ENCODE results near the gene ABCB6. TPM values are rescaled to one million over a fixed set of nuclear protein-coding genes. Genes with fewer than 3 reads are reported as not detected.
A peak's percentile ranks its signal among the peaks of the same experiment; 100 is the strongest.

Gene ABCB6
- total RNA-seq, 1 donor: 28.2 TPM

DNA sequence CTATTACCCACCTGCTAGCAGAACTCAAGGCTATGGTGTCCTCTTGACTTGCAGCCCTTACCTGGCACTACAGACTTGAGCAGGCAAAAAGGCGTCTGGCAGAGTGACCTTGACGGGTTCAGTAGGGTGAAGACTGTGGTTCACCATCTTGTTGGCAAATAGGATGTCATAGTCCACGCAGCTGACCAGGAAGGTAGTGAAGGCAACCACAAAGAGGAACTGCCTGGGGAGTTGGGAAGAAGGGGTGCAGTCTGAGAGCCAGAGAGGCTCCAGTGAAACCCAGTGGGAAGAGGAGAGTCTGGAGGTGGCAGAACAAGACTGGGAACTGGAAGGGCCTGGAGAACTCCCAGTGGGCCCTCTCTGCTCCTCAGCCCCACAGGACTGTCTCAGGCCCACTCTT is 6.6 kb upstream of the ABCB6 start:
- no peaks in the 10 kb centered on the region for H3K9me3 ChIP-seq (ENCODE audit: low read depth, low read length)
- H2AFZ ChIP-seq (ENCODE audit: low read length): no peak overlapping the region
- H3K27ac ChIP-seq (ENCODE audit: low read depth, low read length): no peak overlapping the region

DNA sequence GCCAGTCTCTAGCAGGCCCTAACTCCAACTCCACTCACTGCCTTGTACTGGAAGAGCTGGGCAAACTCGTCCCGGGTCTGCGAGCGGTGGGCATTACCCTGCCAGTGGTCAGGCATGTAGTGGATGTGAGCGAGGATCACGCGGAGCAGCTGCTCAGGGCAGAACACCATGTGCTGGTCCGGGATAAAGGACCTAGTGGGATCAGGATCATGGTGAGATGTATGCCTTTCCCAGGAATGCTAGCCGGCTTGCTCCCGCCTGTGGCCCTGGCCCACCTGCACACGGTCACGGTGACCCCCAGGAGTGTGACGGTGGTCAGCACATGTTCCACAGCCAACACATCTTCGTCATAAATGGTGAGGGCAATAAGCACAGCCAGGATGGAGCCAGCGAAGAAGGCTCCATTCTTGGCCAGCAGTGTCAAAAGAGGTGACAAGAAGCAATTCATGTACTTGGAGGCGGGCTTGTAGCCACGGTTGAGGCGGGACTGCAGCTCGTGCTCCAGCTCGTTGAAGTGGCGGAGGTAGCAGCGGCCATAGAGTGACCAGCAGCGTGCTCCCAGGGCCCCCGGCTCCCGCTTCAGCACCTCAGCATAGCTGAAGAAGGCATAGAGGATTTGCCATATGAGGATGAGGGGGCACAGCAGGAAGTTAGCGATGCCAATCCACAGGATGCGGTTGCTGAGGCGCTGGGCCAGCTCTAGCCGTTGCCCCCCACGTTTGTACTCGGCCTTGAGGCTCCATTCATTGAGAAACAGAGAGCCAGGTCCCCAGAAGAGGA is 5.3 kb upstream of the ABCB6 start:
- Histone ChIP-seq H3K4me2 (ENCODE audit: insufficient read depth, low read length) (no peak overlapping the region), H3K9me3 (ENCODE audit: low read depth, low read length) (no peaks in the 10 kb centered on the region), H4K20me1 (ENCODE audit: insufficient read depth, low read length) (peaks cover 24% of the 10 kb centered on the region), H3K4me3 (ENCODE audit: insufficient read depth, low read length) (no peak overlapping the region), H3K27ac (ENCODE audit: low read depth, low read length) (no peak overlapping the region), H2AFZ (ENCODE audit: low read length) (no peak overlapping the region), H3K79me2 (ENCODE audit: insufficient read depth, low read length) (peaks cover 26% of the 10 kb centered on the region), H3K4me1 (ENCODE audit: insufficient read depth, low read length) (peaks cover 21% of the 10 kb centered on the region), H3K27me3 (ENCODE audit: insufficient read depth, low read length) (no peaks in the 10 kb centered on the region), H3K36me3 (ENCODE audit: insufficient read depth, low read length) (peaks cover 57% of the 10 kb centered on the region)
- TF ChIP-seq, protein P1, sequence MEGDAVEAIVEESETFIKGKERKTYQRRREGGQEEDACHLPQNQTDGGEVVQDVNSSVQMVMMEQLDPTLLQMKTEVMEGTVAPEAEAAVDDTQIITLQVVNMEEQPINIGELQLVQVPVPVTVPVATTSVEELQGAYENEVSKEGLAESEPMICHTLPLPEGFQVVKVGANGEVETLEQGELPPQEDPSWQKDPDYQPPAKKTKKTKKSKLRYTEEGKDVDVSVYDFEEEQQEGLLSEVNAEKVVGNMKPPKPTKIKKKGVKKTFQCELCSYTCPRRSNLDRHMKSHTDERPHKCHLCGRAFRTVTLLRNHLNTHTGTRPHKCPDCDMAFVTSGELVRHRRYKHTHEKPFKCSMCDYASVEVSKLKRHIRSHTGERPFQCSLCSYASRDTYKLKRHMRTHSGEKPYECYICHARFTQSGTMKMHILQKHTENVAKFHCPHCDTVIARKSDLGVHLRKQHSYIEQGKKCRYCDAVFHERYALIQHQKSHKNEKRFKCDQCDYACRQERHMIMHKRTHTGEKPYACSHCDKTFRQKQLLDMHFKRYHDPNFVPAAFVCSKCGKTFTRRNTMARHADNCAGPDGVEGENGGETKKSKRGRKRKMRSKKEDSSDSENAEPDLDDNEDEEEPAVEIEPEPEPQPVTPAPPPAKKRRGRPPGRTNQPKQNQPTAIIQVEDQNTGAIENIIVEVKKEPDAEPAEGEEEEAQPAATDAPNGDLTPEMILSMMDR (IDR thresholded peaks at IDR 0.05; ENCODE audit: extremely low read depth, low read depth, low read length): no peak
- peak; percentile 67 for DNase-seq (ENCODE audit: insufficient read length, low spot score, missing footprints)

More for the DNA sequence above, 6.6 kb upstream of the ABCB6 start:
- TF ChIP-seq, protein P1 (IDR thresholded peaks at IDR 0.05; ENCODE audit: extremely low read depth, low read depth, low read length): no peak
- Histone ChIP-seq H4K20me1 (ENCODE audit: insufficient read depth, low read length) (peaks cover 20% of the 10 kb centered on the region), H3K36me3 (ENCODE audit: insufficient read depth, low read length) (peaks cover 49% of the 10 kb centered on the region), H3K4me2 (ENCODE audit: insufficient read depth, low read length) (no peak overlapping the region), H3K4me3 (ENCODE audit: insufficient read depth, low read length) (no peak overlapping the region), H3K4me1 (ENCODE audit: insufficient read depth, low read length) (peaks cover 18% of the 10 kb centered on the region), H3K79me2 (ENCODE audit: insufficient read depth, low read length) (peaks cover 28% of the 10 kb centered on the region), H3K27me3 (ENCODE audit: insufficient read depth, low read length) (no peaks in the 10 kb centered on the region)
- no peak for DNase-seq (ENCODE audit: insufficient read length, low spot score, missing footprints)

DNA sequence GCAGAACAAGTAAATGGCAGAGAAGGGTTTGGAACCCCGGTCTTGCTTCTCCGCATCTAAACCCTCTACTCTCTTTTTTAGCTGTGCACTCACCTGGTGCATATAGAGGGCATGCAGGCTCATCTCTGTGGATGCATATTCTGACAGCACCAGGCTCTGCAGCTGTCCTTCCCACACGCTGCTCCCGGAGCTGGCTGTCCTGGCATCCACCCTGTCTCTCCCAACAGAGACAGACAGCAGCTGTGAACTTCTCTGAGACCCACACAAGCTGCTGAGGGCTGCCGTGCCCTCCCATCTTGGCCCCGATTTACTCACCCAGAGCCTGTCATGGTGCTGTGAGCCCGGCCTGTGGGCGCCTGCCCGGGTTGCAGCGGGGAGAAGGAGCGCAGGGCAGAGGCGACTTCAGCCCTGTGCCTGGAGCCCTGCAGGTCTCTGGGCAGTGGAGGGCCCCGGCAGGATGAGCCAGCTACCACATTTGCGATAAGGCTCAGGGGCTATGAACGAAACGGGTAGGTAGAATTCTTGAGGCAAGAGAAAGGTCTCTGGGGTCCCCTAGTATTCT is 3.3 kb upstream of the ABCB6 start:
- Histone ChIP-seq H3K9me3 (ENCODE audit: low read depth, low read length) (no peaks in the 10 kb centered on the region), H4K20me1 (ENCODE audit: insufficient read depth, low read length) (peaks cover 12% of the 10 kb centered on the region), H3K36me3 (ENCODE audit: insufficient read depth, low read length) (peaks cover 57% of the 10 kb centered on the region), H3K27me3 (ENCODE audit: insufficient read depth, low read length) (no peaks in the 10 kb centered on the region), H3K4me3 (ENCODE audit: insufficient read depth, low read length) (no peak overlapping the region), H3K27ac (ENCODE audit: low read depth, low read length) (no peak overlapping the region), H3K4me2 (ENCODE audit: insufficient read depth, low read length) (no peak overlapping the region), H3K4me1 (ENCODE audit: insufficient read depth, low read length) (peaks cover 23% of the 10 kb centered on the region), H3K79me2 (ENCODE audit: insufficient read depth, low read length) (peaks cover 6% of the 10 kb centered on the region), H2AFZ (ENCODE audit: low read length) (no peak overlapping the region)
- peak; percentile 19 for DNase-seq (ENCODE audit: insufficient read length, low spot score, missing footprints)
- TF ChIP-seq, protein P1 (IDR thresholded peaks at IDR 0.05; ENCODE audit: extremely low read depth, low read depth, low read length): no peak

DNA sequence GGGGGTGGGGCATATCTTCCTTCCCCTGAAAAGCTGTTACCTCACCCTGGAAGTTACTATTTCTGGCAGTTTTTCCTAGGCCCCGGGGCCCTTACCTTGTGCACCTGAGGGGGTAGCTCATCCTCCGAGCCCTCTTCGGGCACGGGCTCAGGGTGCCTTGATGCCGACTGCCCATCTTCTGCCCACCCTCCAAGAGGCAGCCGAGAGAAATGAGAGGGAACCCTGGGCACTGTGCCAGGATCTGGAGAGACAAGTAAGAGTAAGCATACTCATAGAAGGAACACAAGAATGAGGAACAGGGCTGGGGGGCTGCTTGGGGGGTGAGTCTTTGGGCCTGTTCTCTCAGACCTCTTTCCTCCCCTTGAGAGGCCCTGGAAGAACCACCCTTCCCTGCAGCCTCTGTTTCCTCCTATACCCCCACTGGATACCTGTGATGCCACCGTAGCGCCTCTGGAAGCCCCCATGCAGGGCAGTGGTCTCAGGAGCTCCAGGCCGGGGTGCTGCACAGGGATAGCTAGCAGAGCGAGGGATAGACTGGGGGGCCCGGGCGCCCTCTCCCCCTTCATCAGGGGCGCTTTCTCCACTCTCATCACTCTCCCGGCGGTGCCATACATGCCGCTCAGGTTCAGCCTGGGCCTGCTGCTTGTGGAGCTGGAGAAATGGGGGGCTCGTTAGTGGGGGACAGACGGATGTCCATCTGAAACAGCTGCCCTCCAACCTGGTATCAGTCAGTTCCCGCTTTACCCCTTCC is 2.1 kb upstream of the ABCB6 start:
- H3K4me2 ChIP-seq (ENCODE audit: insufficient read depth, low read length): no peak overlapping the region
- peaks cover 23% of the 10 kb centered on the region for H3K4me1 ChIP-seq (ENCODE audit: insufficient read depth, low read length)
- peaks cover 3% of the 10 kb centered on the region for H3K79me2 ChIP-seq (ENCODE audit: insufficient read depth, low read length)
- H3K27me3 ChIP-seq (ENCODE audit: insufficient read depth, low read length): no peaks in the 10 kb centered on the region
- H2AFZ ChIP-seq (ENCODE audit: low read length): no peak overlapping the region
- peaks cover 12% of the 10 kb centered on the region for H4K20me1 ChIP-seq (ENCODE audit: insufficient read depth, low read length)
- peaks cover 61% of the 10 kb centered on the region for H3K36me3 ChIP-seq (ENCODE audit: insufficient read depth, low read length)
- TF ChIP-seq, protein P1 (IDR thresholded peaks at IDR 0.05; ENCODE audit: extremely low read depth, low read depth, low read length): no peak
- no peak overlapping the region for H3K27ac ChIP-seq (ENCODE audit: low read depth, low read length)
- peak; percentile 21 for DNase-seq (ENCODE audit: insufficient read length, low spot score, missing footprints)
- no peak overlapping the region for H3K4me3 ChIP-seq (ENCODE audit: insufficient read depth, low read length)
- no peaks in the 10 kb centered on the region for H3K9me3 ChIP-seq (ENCODE audit: low read depth, low read length)
